Hematopoietic multipotent progenitor cell (in vitro differentiated cells): ENCODE data around the gene SBF2. TPM values are rescaled to one million over a fixed set of nuclear protein-coding genes. Genes with fewer than 3 reads are reported as not detected.

Experiments
- DNase-seq, 3 donors: peaks; one replicate each; pipeline ENCODE4 v3.0.0-alpha.2; 2011 to 2015; ENCODE audit warnings: low read depth in 2 of 3, low spot score in 2 of 3
- total RNA-seq: library from RNA; depleted of rRNA; stranded (reverse); fragments of >200 nt; gene quantifications from one replicate; pipeline ENCODE4 v1.2.3, GENCODE V29; 2012

Gene SBF2
- total RNA-seq, 1 donor = 17.0 TPM

DNA sequence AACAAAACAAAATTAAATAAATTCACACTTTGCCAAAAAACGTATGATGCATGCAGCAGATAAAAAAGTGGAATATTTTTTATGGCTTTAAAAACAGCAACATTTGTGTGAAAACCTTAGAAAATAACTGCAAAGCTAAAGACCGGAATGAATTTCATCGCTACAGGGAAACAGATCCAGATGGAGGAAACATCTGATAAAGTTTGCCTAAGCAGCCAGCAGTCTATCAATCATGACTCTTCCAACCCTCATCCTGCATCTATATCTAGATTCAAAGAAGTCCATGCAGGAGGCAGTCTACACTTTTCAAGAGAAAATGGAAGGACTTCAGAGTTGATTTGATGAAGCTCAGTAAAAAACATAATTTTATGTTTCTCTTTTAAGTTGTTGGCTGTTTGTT lies 503.3 kb downstream of the SBF2 start:
- DNase-seq = no peak

DNA sequence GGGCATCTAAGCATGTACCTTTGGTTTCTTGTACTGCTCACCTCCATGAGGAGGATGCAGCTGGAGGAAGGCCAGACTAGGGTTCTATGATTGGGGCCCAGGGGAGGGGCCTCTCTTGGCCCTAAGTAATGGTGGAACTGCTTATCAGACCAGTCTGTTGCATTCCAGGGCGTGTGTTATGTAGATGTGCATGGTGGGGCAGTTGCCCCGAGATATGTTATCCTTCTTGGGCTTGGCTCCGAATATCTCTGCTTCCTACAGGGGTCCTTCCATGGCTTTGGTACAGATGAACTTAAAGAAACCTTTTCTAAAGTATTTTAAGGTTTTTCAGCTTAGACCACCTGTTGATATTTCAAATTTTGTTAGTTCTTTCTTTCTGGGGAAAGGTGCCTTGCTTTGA lies 504.1 kb downstream of the SBF2 start:
- DNase-seq = no peak

DNA sequence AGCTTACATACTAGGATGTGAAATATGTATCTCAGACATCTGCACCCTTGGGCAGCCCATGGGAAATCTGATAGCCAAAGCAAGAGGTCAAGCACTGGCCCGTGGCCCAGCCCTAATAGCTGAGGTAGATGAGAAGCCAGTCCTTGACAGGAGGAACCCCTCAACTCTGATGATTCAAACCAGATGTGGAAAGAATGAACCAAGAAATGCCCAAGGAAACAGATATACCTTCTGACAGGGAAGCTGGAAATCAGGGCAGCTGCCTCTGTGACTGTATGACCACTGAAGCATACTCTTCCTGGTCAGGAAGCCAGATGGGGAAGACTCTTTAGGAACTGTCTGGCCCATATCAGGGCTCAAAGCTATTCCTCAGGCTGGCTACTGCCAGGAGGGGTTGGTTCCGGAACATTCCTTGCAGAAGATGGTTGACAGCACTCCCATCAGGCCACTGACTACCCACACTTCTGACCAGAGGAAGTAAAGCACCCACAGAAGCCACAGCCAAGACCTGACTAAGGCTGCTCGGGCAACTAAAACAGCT lies 506.0 kb downstream of the SBF2 start:
- DNase-seq = peak in 2 of 3 donors; percentile 31 to 46

DNA sequence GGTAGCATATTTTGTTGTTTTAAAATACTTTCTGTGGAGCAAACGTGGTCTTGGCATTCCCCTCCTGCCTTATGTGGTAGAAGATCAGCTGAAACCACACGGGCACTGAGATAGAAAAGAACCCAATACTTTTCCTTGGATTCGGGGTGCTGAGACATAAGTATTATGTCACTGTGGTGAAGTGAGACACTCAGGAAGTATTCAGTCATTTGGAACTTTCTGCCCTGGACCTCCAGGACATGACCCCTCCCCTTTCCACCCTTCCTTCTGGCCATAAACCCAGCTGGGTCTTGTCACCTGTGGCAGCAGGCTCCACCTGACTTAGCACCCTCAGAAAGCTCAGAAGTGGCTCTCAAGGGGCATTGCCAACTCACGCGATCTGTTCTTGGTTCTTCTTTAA lies 506.8 kb downstream of the SBF2 start:
- no peak for DNase-seq

DNA sequence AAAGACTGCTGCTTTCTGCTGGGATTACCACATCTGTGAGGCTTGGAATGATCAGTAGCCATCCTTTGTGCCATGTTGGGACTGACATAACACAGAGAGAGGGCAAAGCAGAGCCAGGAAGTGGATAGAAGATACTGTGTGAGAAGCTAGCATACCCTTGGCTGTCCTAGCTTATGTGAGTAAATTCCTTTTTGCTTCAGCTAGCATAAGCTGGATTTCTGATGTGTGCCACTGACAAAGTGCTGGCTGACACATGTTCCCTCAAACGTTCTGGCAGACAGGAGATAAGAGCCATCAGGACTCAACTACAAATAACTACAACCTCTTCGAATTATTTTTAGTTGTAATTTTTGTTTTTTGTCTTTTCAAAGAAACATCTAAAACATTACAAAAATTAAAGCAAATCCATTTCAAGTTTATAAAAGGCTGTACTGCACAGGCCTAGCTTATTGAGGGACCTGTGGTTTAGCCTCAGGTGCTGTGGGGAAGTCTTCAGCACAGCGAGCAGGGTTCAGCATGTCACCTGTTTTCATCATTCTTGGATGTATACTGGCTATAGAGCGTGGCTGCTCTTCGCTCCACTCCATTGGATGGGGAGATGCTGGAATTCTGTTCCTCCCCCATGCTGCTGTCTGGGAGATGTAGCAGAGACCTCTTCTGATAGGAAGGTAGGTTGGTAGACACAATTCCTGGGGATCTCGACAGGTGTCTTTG lies 509.3 kb downstream of the SBF2 start:
- no peak for DNase-seq

DNA sequence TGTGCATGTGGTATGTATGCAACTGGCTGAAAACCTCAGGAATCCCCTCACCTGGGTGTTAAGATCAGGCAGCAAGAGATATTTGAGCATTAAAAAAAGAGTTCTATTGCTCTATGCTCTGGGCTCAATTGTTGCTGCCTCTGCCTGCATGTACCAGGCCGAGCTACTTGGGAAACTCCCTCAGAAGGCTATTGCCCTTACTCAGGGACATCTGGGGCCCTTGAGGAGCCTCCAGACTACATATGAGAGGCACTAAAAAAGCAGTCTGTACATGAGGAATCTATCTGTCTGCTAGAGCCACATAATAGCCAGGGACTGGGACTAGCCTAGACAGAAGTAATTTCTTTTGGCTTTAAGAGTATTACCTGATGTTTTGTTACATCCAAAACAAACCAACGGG lies 510.0 kb downstream of the SBF2 start:
- DNase-seq = no peak

DNA sequence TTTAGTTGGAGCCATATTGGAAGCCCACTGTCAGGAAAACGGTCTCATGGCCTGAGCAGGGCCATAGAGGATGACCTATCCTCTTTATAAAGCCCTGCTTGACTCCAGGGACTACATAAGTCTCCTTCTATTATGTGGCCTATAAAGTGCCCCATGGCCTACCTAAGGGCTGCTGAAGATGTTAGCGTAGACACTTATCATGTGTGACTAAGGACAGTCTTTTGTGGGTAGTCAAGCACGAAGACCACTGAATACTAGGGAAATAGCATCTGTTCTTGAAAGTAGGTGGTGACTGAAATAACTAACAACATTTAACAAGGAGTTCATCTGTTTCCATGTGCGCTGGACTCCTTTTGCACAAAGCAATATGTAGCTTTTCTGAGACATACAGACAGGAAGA lies 513.1 kb downstream of the SBF2 start:
- DNase-seq = no peak

DNA sequence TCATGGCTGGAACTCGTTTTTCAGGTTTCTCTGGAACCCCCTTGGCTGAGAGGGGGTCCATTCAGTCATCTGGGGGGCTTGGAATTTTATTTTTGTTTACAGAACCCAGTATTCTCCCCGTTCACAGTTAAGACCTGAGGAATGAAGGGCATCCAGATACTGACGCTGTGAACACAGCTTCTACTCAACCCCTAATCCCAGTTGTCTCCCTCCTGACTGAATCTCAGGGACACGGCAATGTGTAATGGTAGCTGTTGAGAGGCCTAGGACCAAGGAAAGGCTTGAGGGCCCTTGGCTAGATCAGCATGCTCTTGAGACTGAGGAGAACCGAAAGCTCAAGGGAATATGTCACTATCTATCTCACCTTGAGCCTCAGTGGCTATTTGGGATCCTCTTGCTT lies 516.5 kb downstream of the SBF2 start:
- DNase-seq = no peak

DNA sequence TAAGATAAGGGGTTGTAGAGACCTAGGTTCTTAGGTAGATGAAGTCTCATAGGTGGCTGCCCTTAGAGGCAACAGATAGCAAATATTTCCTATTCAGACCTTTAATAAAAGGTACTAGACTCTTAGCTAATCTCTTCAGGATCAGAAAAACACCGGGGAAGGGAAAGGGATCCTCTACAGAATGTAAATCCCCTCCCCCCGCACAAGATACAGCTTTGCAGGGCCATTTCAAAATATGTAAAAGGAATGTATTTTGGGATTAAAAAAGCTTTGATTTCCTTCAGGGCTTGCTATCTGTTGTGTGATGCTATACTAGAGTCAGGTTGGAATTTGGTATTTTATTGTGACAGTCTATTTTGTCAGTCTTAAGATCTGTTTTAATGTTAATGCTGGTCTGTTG lies 517.0 kb downstream of the SBF2 start:
- no peak for DNase-seq

DNA sequence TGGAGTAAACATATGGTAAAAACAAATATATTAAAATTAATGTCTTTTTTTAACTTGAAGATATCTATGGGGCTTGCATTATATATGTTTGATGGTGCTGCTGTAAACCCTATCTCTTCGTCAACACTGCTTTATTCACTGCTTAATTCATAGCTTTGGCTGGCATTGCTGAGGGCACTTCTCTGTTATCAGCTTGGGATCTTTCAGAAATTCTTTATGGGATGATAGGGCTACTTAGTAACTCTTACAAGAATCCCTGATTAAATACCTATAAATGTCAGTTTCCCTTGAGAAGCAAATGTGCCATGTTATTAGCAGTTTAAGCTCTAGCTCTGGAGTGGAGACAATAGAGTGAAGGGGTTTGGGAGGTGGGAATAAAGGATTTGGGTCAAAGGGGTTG lies 517.8 kb downstream of the SBF2 start:
- no peak for DNase-seq

DNA sequence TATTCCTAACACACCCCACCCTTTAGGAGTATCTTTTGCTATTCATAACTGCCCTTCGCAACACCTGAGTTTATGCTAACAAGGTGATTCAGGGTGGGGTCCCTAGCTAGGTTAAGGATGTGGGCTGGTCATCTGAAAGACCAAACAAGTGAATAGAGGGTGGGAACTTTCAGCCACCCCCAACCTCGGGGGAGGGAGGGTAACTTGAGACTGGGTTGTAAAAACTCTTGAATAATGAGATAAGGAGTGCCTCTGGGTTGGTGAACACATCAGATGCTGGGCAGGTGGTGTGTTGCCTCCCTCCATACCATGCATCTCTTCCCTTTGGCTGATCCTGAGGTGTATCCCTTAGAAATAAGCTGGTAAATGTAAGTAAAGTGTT lies 518.6 kb downstream of the SBF2 start:
- DNase-seq = no peak

DNA sequence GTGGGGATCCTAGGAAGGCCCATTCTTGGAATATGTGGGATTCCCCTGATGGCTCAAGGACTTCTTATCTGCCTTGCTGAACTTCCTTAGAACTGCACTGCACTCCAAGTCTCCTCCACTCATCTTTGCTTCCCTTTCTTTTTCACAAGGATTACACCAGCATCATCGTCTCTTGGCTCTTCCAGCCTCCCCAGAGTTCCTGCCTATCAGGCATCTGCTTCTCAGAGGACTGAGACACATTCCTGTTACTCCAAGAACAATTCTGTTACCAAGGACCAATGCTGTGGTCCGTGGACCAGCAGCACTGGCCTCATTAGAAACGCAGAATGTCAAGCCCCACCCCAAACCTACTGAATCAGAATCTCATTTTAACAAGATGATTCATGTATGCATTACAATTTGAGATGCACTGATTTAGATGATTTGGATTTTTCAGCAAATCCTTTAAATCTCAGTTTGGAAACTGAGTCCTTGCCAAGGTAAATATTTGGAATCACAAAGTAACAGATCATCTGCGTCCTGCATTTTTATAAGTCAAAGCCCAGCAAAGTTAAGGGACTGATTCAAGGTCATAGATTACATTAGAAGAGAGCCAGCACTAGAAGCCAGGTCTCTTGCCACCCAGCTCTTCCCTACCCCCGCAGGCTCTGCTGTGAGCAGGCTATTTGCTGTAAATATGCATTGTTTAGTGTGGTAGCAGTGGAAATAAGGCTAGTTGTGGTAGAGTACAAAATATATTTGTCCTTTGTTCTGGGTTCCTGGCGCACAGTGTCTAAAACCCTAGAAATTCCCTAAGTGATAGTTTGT lies 519.2 kb downstream of the SBF2 start:
- no peak for DNase-seq

DNA sequence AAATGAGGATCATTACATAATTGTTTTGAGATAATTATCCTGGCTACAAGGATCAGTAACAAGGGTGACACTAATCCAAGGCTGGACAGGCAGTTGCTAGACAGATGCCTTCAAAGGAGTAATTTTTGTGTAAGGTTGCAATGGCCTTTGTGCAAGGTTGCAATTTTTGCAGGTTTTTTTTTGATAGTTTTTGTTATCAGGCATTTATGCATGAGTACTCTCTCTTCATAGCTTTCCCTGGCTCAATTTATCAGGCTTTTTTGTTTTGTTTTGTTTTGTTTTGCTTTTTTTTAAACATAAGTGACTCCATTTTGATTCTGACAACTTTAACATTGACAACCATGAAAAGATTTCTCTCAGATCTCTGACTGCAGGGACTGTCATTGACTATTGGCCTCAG lies 519.9 kb downstream of the SBF2 start:
- no peak for DNase-seq

DNA sequence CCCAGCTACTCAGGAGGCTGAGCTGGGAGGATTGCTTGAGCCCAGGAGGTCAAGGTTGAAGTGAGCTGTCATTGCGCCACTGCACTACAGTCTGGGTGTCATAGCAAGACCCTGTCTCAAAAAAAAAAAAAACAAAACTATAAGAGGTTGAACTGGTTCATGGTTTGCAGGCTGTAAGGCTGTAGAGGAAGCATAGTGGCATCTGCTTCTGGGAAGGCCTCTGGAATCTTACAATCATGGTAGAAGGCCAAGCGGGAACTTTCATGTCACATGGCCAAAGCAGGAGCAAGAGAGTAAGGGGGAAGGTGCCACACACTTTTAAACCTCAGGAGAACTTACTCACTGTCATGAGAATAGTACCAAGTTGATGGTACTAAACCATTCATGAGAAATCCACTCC lies 520.5 kb downstream of the SBF2 start:
- no peak for DNase-seq

DNA sequence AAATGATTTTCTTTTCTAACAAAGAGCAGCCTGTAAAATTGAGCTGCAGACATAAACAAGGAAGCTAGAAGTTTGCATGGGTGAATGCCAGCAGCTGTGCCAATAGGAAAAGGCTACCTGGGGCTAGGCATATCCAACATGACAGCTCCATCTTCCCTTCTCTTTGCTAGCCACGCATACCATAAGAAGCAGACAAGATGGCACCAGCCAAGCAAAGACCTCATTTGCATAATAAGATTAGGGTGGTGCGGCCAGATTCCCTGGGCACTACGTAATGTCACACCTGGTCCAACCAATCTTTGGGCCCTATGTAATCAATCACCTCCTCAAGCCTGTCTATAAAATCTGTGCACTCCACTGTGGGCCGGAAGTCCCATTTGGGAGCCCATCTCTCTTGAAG lies 521.8 kb downstream of the SBF2 start:
- DNase-seq = no peak

DNA sequence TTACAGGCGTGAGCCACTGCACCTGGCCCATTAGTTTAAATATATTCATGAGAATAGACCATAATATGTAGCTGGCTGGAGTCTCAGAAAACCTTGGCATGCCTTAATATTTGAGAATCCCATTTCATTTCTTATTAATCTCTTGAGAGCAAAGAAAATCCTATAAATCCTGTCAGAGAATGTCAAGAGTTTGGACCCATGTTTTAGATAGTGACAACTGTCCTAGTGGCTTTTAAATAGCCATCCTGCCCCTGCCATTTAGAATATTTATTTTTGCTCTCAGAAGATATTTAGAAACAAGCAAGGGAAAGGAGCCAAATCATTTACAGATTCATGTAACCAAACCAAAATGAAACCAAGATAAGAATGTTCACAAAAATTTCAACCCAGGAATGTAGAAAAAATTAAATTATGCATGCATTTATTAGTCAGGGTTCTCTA lies 522.9 kb downstream of the SBF2 start:
- DNase-seq = no peak

DNA sequence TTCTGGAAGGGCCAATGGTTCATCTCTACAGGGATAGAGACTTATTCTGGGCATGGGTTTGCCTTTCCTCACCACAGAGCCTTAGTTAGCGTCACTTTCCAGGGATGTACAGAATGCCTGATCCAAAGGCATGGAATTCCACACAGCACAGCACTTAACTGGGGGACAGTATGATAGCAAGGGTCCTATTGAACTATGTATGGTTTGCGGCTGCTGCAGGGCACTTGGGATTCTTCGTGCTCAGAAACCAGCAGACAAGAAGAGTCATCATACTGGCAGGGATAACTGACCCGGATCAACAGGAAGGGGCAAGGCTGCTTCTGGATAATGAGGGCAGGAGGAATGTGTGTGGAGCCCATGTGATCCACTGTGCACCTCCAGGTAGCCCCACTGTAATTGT lies 524.4 kb downstream of the SBF2 start:
- DNase-seq = no peak

DNA sequence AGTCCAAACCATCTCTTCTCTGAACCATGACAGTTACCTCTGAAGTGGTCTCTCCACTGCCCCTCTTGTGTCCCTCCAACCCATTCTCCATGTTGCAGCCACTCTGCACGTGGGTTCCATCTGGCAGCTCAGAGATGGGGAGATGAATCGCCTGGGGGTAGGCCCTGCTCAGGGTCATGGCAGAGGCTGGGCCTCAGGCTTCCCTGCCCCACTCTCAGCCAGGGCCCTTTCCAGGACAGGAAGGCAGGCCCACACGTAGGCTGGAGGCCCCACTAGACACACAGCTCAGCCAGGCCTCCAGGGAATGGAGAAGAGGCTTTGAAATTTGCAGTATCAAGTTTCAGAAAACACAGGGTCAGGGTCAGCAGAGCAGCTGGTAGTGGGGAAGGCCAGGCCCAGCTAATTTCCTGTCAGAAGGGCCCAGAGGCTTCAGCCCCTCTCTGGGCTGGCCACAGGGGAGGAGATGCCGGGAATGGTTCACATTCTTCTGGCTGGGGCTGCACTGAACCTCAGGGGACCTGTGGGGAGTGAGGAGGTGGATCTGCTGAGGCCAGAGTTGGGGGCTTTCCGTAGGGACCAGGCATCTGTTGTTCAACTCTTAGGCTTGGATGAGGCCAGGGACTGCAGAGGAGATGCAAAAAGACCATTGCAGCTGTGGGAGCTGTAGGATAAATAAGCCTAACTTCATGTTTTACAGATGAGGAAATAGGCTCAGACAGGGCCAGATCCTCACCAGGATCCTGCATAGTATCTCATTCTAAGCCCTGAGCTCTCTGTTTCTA lies 528.5 kb downstream of the SBF2 start:
- DNase-seq = no peak

DNA sequence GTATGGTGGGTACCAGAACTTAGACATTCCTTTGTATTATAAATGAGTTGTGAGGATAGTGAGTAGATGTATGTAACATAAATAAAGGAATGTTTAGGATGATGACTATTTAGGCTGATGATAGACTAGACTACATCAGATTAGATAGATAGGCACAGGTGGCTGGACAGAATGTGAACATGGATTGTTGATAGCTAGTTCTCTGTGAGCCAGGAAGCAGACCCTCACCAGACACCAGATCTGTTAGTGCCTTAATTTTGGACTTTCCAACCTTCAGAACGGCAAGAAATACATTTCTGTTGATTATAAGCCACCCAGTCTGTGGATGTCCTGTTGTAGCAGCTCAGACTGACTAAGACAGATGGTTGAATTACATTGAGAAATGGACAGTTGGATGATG lies 530.7 kb downstream of the SBF2 start:
- DNase-seq = no peak

DNA sequence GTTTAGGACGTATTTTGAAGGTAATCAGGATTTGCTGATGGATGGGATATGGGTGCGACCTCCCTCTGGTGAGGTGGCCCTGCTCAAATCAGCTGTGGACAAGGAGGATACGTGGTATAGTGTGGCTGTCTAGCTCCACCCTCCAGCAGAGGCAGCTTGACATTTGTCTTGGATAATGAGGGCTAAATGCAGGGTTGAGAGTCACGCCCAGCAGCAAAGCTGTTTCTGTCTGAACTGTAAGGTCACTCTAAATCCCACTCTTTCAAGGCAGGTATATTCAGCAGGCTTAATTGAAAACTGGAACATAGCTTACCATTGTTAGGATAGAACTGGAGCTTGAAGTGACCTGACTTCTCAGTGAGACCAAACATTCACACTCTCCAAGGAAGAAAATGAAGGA lies 531.5 kb downstream of the SBF2 start:
- no peak for DNase-seq

DNA sequence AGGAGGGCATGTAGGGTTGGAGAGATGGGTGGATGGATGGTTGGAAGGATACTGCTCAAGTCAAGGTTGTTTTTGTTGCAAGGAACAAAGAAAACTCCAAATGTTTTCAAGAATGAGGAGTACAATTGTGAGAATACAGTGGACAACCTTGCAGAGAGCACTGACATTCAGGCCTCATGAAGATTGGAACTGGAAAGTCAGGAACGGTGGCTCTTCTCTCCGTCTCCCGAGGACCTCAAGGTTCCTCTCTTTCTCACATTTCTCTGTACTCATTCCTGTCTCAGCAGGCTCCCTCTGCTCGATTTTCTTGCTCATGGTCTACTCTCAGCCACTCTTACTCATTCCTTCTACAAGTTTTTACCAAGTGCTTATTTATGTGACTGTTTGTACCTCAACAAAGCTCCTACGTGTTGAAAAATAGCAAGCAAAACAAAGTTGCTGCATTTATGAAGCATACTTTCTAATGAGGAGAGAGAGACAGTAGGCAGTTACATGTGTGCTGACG lies 532.5 kb downstream of the SBF2 start:
- no peak for DNase-seq
